H9 (cell line): ENCODE results near the gene ROR1. TPM values are rescaled to one million over a fixed set of nuclear protein-coding genes. Genes with fewer than 3 reads are reported as not detected.

ENCODE experiments used
- DNase-seq: peaks from one replicate; pipeline ENCODE4 v3.0.0-alpha.2; 2017
- H2AFZ ChIP-seq: one replicate; pipeline ENCODE4 v1.6.1; 2013; ENCODE audit warnings: mild to moderate bottlenecking, low read length, control low read depth, moderate library complexity
- H2AK5ac ChIP-seq: 2 replicates; pipeline ENCODE4 v1.6.1; 2013; ENCODE audit warnings: low read length, control low read depth, mixed read lengths; ENCODE audit not compliant: insufficient read length
- H2BK120ac ChIP-seq: one replicate; pipeline ENCODE4 v1.6.1; 2013; ENCODE audit warnings: low read depth, mild to moderate bottlenecking, low read length, control low read depth, inconsistent platforms; ENCODE audit not compliant: poor library complexity, severe bottlenecking
- H2BK12ac ChIP-seq: 2 replicates; pipeline ENCODE4 v1.6.1; 2013; ENCODE audit warnings: low read length, control low read depth, mixed read lengths, low read depth; ENCODE audit not compliant: insufficient read length
- H2BK15ac ChIP-seq: 2 replicates; pipeline ENCODE4 v1.6.1; 2013; ENCODE audit warnings: low read depth, low read length, control low read depth
- H2BK20ac ChIP-seq: one replicate; pipeline ENCODE4 v1.6.1; 2013; ENCODE audit warnings: low read depth, mild to moderate bottlenecking, low read length, control low read depth, inconsistent platforms; ENCODE audit not compliant: poor library complexity, severe bottlenecking
- H2BK5ac ChIP-seq: 2 replicates; pipeline ENCODE4 v1.6.1; 2013; ENCODE audit warnings: low read length, control low read depth, mixed read lengths; ENCODE audit not compliant: insufficient read length
- H3K14ac ChIP-seq: 2 replicates; pipeline ENCODE4 v1.6.1; 2013; ENCODE audit warnings: low read length, control low read depth; ENCODE audit not compliant: insufficient read depth
- H3K18ac ChIP-seq: 2 replicates; pipeline ENCODE4 v1.6.1; 2013; ENCODE audit warnings: low read depth, mild to moderate bottlenecking, mixed read lengths, low read length, control low read depth; ENCODE audit not compliant: insufficient read length
- H3K23ac ChIP-seq: 2 replicates; pipeline ENCODE4 v1.6.1; 2013; ENCODE audit warnings: low read length, control low read depth, mixed read lengths, low read depth; ENCODE audit not compliant: insufficient read length
- H3K23me2 ChIP-seq: 2 replicates; pipeline ENCODE4 v1.6.1; 2013; ENCODE audit warnings: low read depth, mild to moderate bottlenecking, mixed read lengths, low read length, control low read depth; ENCODE audit not compliant: insufficient read length, poor library complexity, severe bottlenecking
- H3K27ac ChIP-seq: 2 replicates; pipeline ENCODE4 v1.5.1; 2013; ENCODE audit warnings: low read length, control low read depth, mixed read lengths, low read depth; ENCODE audit not compliant: insufficient read length
- H3K27me3 ChIP-seq: 2 replicates; pipeline ENCODE4 v1.6.1; 2013; ENCODE audit warnings: low read length, control low read depth, inconsistent platforms; ENCODE audit not compliant: insufficient read depth
- H3K4ac ChIP-seq: 2 replicates; pipeline ENCODE4 v1.6.1; 2013; ENCODE audit warnings: low read depth, mild to moderate bottlenecking, control low read depth, inconsistent platforms, low read length, moderate library complexity
- H3K4me1 ChIP-seq: 2 replicates; pipeline ENCODE4 v1.6.1; 2013; ENCODE audit warnings: low read length, control low read depth, inconsistent platforms; ENCODE audit not compliant: insufficient read depth
- H3K4me2 ChIP-seq: 2 replicates; pipeline ENCODE4 v1.6.1; 2013; ENCODE audit warnings: low read length, control low read depth, mixed read lengths; ENCODE audit not compliant: insufficient read length, insufficient read depth
- H3K56ac ChIP-seq: 2 replicates; pipeline ENCODE4 v1.6.1; 2013; ENCODE audit warnings: low read depth, mild to moderate bottlenecking, mixed read lengths, low read length, control low read depth; ENCODE audit not compliant: insufficient read length
- H3K79me1 ChIP-seq: 2 replicates; pipeline ENCODE4 v1.6.1; 2013; ENCODE audit warnings: low read depth, mild to moderate bottlenecking, moderate library complexity, low read length, control low read depth, inconsistent platforms; ENCODE audit not compliant: insufficient read depth, poor library complexity, severe bottlenecking
- H3K79me2 ChIP-seq: 2 replicates; pipeline ENCODE4 v1.6.1; 2013; ENCODE audit warnings: low read length, control low read depth, inconsistent platforms; ENCODE audit not compliant: insufficient read depth
- H3K9ac ChIP-seq: 2 replicates; pipeline ENCODE4 v1.6.1; 2013; ENCODE audit warnings: low read length, control low read depth, mixed read lengths; ENCODE audit not compliant: insufficient read length; ENCODE audit errors: extremely low read depth
- H3K9me3 ChIP-seq: one replicate; pipeline ENCODE4 v1.6.1; 2013; ENCODE audit warnings: low read depth, low read length, inconsistent platforms; ENCODE audit not compliant: control insufficient read depth
- H3T11ph ChIP-seq: one replicate; pipeline ENCODE4 v1.6.1; 2013; ENCODE audit warnings: mild to moderate bottlenecking, low read length, control low read depth, inconsistent platforms
- H4K20me1 ChIP-seq: one replicate; pipeline ENCODE4 v1.6.1; 2013; ENCODE audit not compliant: control insufficient read depth, insufficient read length, insufficient read depth
- H4K5ac ChIP-seq: 2 replicates; pipeline ENCODE4 v1.6.1; 2013; ENCODE audit warnings: low read depth, mild to moderate bottlenecking, mixed read lengths, low read length, control low read depth; ENCODE audit not compliant: insufficient read length
- H4K8ac ChIP-seq: replicated peaks from 2 replicates; pipeline ENCODE4 v1.6.1; 2013; ENCODE audit warnings: low read length, control low read depth, mixed read lengths, low read depth; ENCODE audit not compliant: insufficient read length
- H4K91ac ChIP-seq: 2 replicates; pipeline ENCODE4 v1.6.1; 2013; ENCODE audit warnings: low read depth, mild to moderate bottlenecking, moderate library complexity, mixed read lengths, low read length, control low read depth; ENCODE audit not compliant: insufficient read length
- H3K27ac Mint-ChIP-seq, 3 experiments: 2 replicates in 2 of 3; 3 replicates in 1 of 3; pipeline ENCODE4 v1.8.0; 2020 to 2021; ENCODE audit warnings: mixed read lengths in 3 of 3, mild to moderate bottlenecking in 1 of 3, moderate library complexity in 1 of 3
- H3K27me3 Mint-ChIP-seq: 2 replicates; pipeline ENCODE4 v1.8.0; 2021; ENCODE audit warnings: low read depth, mild to moderate bottlenecking, moderate library complexity, mixed read lengths
- H3K36me3 Mint-ChIP-seq, 3 experiments: 2 replicates in 2 of 3; 3 replicates in 1 of 3; pipeline ENCODE4 v1.8.0; 2020 to 2021; ENCODE audit warnings: low read depth in 3 of 3, mixed read lengths in 3 of 3; ENCODE audit not compliant: insufficient read depth in 1 of 3
- H3K4me1 Mint-ChIP-seq, 2 experiments: 2 replicates each; pipeline ENCODE4 v1.8.0; 2020; ENCODE audit warnings: mixed read lengths in 2 of 2
- H3K4me3 Mint-ChIP-seq, 2 experiments: 2 replicates in 1 of 2; 3 replicates in 1 of 2; pipeline ENCODE4 v1.8.0; 2020 to 2021; ENCODE audit warnings: mild to moderate bottlenecking in 2 of 2, mixed read lengths in 2 of 2, moderate library complexity in 1 of 2
- H3K9me3 Mint-ChIP-seq, 2 experiments: 2 replicates in 1 of 2; 3 replicates in 1 of 2; pipeline ENCODE4 v1.8.0; 2020; ENCODE audit warnings: mild to moderate bottlenecking in 2 of 2, mixed read lengths in 2 of 2, moderate library complexity in 1 of 2
- WGBS: extraction: QIAGEN DNeasy Blood & Tissue Kit; methylation state at CpG from one replicate; pipeline ENCODE4 v1.1.7; 2013; ENCODE audit warnings: missing lambda C conversion rate, low lambda C conversion rate, mixed read lengths; ENCODE audit not compliant: insufficient read length; ENCODE audit errors: extremely low coverage; 5-methylcytosine and 5-hydroxymethylcytosine counted together
- total RNA-seq: library from RNA; stranded (reverse); gene quantifications from 2 replicates; pipeline ENCODE4 v1.2.1, GENCODE V29; 2021
- TF ChIP-seq, protein P1 (sequence below): fragments of 200-600 bp; sonication (generic); conservative IDR thresholded peaks from 3 replicates; pipeline ENCODE4 v1.8.0; 2021; ENCODE audit warnings: antibody characterized with exemption, mild to moderate bottlenecking

Gene ROR1
- total RNA-seq, 1 experiment from 2014 or later = 75.9 TPM

GRCh38 chr1:63724375-63724899, 49.4 kb upstream of the ROR1 start:
- no peak for DNase-seq
- Histone ChIP-seq H2AFZ (no peak overlapping the region), H2BK120ac (no peak overlapping the region), H3K9ac (no peak overlapping the region), H3K79me2 (no peaks in the 10 kb centered on the region), H3K79me1 (no peaks in the 10 kb centered on the region), H4K20me1 (no peaks in the 10 kb centered on the region), H3K56ac (no peak overlapping the region), H4K8ac (no peak overlapping the region), H3K4me2 (no peak overlapping the region), H4K5ac (no peak overlapping the region), H3K4ac (no peak overlapping the region), H3K27ac (no peak overlapping the region), H3K18ac (no peak overlapping the region), H2BK15ac (no peak overlapping the region), H4K91ac (no peak overlapping the region), H2BK5ac (no peak overlapping the region), H3K14ac (no peak overlapping the region), H3K27me3 (no peaks in the 10 kb centered on the region), H3K4me1 (peaks cover 8% of the 10 kb centered on the region; the same call in 1 of the 2 replicates), H2AK5ac (no peak overlapping the region), H3K9me3 (no peaks in the 10 kb centered on the region), H3T11ph (no peak overlapping the region), H2BK20ac (no peak overlapping the region), H3K23ac (no peak overlapping the region), H3K23me2 (no peaks in the 10 kb centered on the region), H2BK12ac (no peak overlapping the region)
- WGBS = no CpG with 5 or more reads among the region's 3 CpGs
- peaks cover 2% of the 10 kb centered on the region; the same call in 1 of the 2 replicates for H3K27me3 Mint-ChIP-seq
- TF ChIP-seq, protein P1, sequence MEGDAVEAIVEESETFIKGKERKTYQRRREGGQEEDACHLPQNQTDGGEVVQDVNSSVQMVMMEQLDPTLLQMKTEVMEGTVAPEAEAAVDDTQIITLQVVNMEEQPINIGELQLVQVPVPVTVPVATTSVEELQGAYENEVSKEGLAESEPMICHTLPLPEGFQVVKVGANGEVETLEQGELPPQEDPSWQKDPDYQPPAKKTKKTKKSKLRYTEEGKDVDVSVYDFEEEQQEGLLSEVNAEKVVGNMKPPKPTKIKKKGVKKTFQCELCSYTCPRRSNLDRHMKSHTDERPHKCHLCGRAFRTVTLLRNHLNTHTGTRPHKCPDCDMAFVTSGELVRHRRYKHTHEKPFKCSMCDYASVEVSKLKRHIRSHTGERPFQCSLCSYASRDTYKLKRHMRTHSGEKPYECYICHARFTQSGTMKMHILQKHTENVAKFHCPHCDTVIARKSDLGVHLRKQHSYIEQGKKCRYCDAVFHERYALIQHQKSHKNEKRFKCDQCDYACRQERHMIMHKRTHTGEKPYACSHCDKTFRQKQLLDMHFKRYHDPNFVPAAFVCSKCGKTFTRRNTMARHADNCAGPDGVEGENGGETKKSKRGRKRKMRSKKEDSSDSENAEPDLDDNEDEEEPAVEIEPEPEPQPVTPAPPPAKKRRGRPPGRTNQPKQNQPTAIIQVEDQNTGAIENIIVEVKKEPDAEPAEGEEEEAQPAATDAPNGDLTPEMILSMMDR = no peak
- H3K4me3 Mint-ChIP-seq = no peak overlapping the region
- no peak overlapping the region for H3K27ac Mint-ChIP-seq
- peaks cover 26 to 30% of the 10 kb centered on the region in 2 experiments for H3K4me1 Mint-ChIP-seq
- H3K36me3 Mint-ChIP-seq = peaks cover 0 to 8% (median 5%) of the 10 kb centered on the region in 3 experiments; a peak in 4 of 7 replicates
- peaks cover 11 to 12% of the 10 kb centered on the region in 2 experiments for H3K9me3 Mint-ChIP-seq
